NOMO-1 treated with DMSO at 0.1 percent for 48 hours (cell line): ENCODE data around the gene HMGN3.
A peak's percentile ranks its signal among the peaks of the same experiment; 100 is the strongest.
"Not testable (repeated sequence)": the region's sequence is repeated elsewhere in the genome, so short reads cannot be mapped to it uniquely, and the experiment has no call there.

Experiments used
- DNase-seq: peaks from one replicate; lab custom pipeline; 2025; ENCODE audit not compliant: unreplicated experiment; lab: John Stamatoyannopoulos, UW

Gene HMGN3

GRCh38 chr6:79234150-79235022, at the start of gene HMGN3:
TSS of gene HMGN3 (minus strand) at chr6:79234682.
- DNase-seq = peak; percentile 94

GRCh38 chr6:79280756-79281155, 46.3 kb upstream of the HMGN3 start:
- no peak for DNase-seq

- no peak for DNase-seq
Observed at GRCh38 chr6:79277109-79277508, 42.6 kb upstream of the HMGN3 start.

GRCh38 chr6:79269877-79270276, 35.4 kb upstream of the HMGN3 start:
- DNase-seq = no peak

- DNase-seq = no peak
Observed at GRCh38 chr6:79267128-79267527, 32.6 kb upstream of the HMGN3 start.

- no peak for DNase-seq
Observed at GRCh38 chr6:79266051-79266450, 31.6 kb upstream of the HMGN3 start.

- no peak for DNase-seq
Observed at GRCh38 chr6:79263359-79263758, 28.9 kb upstream of the HMGN3 start.

GRCh38 chr6:79261666-79262065, 27.2 kb upstream of the HMGN3 start:
- DNase-seq = no peak

GRCh38 chr6:79260772-79261171, 26.3 kb upstream of the HMGN3 start:
- no peak for DNase-seq

GRCh38 chr6:79257381-79258205, 23.1 kb upstream of the HMGN3 start:
- DNase-seq = no peak

GRCh38 chr6:79256770-79257169, 22.3 kb upstream of the HMGN3 start:
- not testable (repeated sequence) for DNase-seq

GRCh38 chr6:79255086-79255485, 20.6 kb upstream of the HMGN3 start:
- DNase-seq = not testable (repeated sequence)

GRCh38 chr6:79250559-79250958, 16.1 kb upstream of the HMGN3 start:
- DNase-seq = no peak

- DNase-seq = peak; percentile 36
Observed at GRCh38 chr6:79250107-79250514, 15.6 kb upstream of the HMGN3 start.

- DNase-seq = no peak
Observed at GRCh38 chr6:79249136-79249535, 14.7 kb upstream of the HMGN3 start.

- peak; percentile 27 for DNase-seq
Observed at GRCh38 chr6:79246891-79247290, 12.4 kb upstream of the HMGN3 start.

GRCh38 chr6:79241228-79241627, 6.7 kb upstream of the HMGN3 start:
- no peak for DNase-seq

GRCh38 chr6:79240509-79240908, 6.0 kb upstream of the HMGN3 start:
- DNase-seq = peak; percentile 10

GRCh38 chr6:79239536-79240168, 5.2 kb upstream of the HMGN3 start:
- DNase-seq = peak; percentile 50

- peak; percentile 3 for DNase-seq
Observed at GRCh38 chr6:79238919-79239318, 4.4 kb upstream of the HMGN3 start.

GRCh38 chr6:79236711-79237110, 2.2 kb upstream of the HMGN3 start:
- no peak for DNase-seq
